GM18507 (cell line): ENCODE measurements around the gene ADCY9.

Experiments
- DNase-seq: peaks from one replicate; pipeline ENCODE4 v3.0.0; 2011; ENCODE audit warnings: low read depth; ENCODE audit not compliant: insufficient read length; ENCODE audit errors: extremely low spot score
- FAIRE-seq: peaks from 2 replicates; lab custom pipeline; 2011; peaks lifted over from hg19 to GRCh38; lab: Jason Lieb, UNC

Gene ADCY9

DNA sequence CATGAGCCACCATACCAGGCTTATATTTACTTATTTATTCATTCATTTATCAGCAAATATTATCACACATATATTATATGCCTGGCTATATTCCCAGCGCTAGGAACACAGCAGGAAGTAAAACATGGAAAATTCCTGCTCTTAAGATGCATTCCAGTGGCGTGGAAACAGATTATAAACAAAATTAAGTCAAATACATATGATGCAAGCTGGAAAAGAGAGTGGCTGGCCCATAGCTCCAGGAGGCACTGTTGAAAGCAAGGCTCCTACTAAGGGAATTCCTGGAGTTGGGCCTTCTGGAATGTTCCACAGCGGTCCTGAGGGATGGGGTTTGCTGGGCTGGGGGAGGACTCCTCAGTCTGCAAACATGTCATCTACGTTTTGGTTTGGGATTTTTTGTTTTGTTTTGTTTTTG is 18.4 kb downstream of the ADCY9 start:
- FAIRE-seq (no peak), DNase-seq (no peak)

DNA sequence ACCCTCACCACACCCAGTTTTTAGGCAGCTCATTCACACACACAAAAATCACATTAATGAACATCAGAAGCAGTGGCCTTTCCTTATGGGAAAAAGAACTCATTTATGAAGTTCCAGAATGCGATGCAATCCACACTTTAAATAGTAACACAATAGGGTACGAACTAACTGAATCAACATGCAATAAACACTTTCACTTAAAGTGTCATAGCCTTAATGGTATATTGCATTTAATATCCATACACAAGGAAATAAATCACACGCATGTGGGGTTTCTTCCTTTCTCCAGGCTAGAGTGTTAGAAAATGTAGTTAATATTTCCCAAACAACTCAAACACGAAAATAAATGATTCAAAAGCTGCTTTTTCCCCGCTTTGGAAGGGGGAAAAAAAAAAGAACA is 19.7 kb downstream of the ADCY9 start:
- DNase-seq (no peak), FAIRE-seq (no peak)

DNA sequence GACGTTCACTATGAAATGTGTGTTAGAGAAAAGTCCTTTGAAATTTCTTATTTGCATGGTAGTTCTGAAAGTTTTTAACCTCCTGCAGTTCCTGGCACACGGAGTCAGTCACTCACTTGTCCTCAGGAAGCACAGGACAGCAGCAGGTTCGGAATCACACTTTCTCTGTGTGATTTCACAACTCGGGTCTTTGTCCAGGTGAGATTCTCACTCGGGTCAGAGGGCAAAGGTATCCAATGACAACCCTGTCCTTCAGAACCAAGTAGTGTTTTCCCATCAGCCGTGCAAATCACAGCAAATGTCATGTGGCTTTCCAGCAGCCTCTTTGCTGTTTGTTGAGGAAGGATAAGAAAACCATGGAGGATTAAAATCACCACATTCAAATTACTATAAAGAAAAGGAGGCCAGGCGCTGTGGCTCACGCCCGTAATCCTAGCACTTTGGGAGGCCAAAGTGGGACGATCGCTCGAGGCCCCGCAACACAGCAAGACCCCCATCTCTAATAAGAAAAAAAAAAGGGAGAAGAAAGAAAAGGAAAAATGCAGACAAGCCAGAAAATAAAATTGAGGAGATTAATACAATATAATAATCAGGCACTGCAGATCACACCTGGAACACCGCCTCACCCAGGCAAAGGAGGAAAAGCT is 22.0 kb downstream of the ADCY9 start:
- DNase-seq (no peak), FAIRE-seq (no peak)

DNA sequence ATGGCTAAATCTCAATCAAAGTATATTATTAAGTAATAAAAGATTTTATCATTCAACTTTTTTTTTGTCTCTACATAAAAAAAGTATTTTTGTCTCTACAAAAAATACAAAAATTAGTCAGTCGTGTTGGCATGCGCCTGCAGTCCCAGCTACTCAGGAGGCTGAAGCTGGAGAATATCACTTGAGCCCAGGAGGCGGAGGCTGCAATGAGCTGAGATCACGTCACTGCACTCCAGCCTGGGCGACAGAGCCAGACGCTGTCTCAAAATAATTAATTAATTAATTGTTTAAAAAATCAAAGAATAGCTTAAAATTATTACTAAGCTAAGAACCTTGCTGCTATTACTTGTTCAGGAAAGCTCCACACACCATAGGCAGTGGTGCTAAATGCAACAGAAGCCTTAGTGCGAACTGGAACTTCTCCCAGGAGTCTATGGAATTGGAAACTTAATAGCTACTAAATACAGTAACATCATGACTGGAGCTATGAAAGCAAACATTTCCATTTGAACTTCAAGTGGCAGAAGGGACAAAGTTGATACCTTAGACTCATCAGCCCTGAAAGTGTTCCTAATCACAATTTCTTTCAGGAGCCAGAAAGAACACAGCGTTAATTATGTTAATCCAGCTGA is 22.6 kb downstream of the ADCY9 start:
- no peak for FAIRE-seq

DNA sequence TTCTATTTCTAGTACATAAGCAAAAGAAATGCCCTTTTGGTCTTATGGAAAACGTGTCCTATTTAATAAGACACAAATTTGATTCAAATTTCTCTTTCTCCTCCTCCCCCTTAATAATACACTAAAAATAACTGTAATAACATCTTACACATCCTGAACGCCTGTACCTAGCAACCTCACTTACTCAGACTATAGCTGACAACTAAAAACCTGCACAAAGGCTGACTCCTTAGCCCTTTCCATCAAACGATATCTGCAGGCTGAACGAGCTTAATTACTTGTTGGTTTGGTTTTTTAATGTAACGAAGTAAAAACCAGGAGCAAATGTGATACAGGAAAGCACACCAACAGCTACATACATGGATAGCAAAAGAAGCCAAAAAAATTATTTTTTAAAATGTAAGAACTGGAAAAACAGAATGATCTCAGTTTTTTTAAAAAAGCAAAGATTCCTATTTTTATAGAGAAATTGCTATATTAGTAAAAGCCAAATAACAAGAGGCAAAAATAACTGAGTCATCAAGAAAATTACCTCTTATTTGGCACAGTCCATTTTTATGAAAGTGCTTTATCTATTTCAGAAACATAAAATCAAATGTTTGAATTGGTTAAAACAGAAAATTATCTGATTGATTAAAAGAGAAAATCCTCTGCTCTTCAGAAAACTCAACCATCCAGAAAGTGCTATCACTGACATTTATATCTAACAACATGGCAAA is 23.5 kb downstream of the ADCY9 start:
- no peak for DNase-seq
- FAIRE-seq = no peak

More for the DNA sequence above, 22.6 kb downstream of the ADCY9 start:
- no peak for DNase-seq

DNA sequence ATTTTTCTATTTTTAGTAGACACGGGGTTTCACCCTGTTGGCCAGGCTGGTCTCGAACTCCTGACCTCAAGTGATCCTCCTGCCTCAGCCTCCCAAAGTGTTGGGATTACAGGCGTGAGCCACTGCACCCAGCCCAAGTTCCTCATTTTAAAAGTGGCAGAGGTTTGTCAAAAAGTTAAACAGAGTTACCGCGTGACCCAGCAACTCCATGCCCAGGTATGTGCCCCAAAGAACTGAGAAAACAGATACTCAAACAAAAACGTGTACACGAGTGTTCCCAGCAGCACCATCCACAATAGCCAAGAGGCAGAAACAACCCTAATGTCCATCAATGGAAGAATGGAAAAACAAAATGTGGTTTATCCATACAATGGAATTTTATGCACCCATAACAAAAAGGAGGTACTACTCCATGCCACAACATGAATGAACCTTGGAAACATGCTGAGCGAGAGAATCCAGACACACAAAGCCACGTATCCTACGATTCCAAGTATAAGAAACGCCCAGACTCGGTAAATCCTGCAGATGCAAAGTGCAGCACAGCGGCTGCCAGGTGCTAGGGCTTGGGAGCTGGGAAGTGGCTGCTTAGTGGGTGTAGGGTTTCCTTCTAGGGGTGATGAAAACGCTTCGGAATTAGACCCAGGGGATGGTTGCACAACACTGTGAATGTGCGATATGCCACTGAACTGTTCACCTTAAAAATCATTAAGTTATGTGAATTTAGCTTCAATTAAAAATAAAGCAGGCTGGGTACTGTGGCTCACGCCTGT is 24.8 kb downstream of the ADCY9 start:
- FAIRE-seq = no peak
- no peak for DNase-seq

DNA sequence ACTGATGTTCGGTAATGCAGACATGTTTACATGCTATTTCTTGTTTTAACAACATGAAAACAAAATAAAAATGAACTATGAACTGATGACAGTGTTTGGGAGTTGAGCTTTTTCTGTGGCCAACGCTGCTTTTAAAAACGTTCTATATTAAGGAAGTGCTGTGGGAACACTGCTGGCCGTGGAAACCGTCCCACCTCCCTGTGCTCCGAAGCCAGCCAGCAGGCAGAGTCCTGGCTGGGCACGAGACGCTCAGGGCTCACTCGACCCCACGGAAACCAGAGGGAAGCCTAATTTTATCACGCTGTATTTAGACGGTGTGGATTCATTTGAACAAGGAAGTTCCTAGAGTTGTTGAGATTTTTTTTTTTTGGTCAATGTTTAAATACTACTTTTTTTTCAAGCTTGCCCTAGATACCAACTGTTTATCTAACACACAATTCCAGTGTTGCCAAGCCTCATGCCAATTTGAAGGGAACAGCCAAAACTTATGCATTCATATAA is 25.8 kb downstream of the ADCY9 start:
- no peak for DNase-seq
- FAIRE-seq = no peak

DNA sequence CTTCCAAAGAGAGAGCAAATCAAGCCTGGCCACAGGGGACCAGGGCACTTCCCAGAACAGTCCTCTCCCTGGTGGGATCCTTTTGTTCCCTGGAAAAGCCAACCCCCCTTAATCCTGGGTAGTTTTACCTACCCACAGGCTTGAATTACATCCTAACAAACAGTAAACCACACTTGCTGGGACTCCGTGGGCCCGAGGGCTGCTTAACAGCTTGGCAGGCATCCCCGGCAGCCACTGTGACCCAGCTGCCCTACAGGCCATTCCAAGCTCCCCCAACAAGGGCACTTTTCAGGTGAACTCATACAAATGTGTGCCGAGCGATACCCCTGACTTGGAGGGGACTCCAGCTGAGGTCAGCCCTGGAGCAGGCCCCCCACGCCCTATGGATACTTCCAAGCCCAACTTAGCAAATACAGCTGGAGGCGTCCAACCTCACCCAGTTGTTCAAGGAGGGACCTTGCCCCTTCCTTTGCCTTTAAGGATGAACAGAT is 26.4 kb downstream of the ADCY9 start:
- FAIRE-seq (no peak), DNase-seq (no peak)

DNA sequence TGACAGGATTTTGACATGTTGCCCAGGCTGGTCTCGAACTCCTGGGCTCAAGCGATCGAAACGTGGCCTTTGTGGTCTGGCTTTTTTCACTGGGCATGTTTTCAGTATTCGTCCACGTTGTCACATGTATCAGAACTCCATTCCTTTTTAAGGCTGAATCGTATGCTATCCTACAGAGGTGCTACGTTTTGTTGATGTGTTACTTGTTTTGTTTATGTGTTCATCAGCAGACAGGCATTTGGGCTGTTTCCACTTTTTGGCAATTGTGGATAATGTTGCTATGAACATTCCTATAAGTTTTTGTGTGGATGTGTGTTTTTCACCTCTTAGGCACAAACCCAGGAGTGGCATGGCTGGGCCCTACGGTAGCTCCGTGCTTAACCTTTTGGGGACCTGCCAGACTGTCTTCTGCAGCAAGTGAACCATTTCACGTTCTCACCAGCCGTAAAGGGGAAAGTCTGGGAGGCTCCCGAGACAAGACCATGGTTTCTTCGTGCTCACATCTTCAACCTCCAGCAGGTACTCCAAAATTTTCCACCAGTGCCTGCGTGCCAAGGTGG is 26.9 kb downstream of the ADCY9 start:
- no peak for FAIRE-seq

DNA sequence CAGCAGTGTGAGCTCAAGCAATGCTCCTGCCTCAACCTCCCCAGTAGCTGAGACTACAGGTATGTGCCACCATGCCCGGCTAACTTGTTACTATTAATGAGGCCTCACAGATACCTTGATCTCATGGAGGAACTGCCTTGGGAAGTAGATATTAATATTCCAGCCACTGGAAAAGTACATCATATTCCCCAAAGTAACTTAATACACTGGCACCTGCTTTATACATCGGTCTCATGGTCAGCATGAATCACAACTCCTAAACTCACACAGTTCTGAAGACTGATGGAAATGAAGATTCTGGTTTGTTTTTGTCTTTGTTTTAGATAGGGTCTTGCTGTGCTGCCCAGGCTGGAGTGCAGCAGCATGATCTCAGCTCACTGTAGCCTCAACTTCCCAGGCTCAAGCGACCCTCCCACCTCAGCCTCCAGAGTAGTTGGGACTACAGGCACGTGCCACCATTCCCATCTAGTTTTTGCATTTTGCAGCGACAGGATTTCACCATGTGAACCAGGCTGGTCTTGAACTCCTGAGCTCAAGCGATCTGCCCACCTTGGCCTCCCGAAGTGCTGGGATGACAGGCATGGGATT is 28.2 kb downstream of the ADCY9 start:
- FAIRE-seq (no peak), DNase-seq (no peak)

More for the DNA sequence above, 26.9 kb downstream of the ADCY9 start:
- DNase-seq = no peak

DNA sequence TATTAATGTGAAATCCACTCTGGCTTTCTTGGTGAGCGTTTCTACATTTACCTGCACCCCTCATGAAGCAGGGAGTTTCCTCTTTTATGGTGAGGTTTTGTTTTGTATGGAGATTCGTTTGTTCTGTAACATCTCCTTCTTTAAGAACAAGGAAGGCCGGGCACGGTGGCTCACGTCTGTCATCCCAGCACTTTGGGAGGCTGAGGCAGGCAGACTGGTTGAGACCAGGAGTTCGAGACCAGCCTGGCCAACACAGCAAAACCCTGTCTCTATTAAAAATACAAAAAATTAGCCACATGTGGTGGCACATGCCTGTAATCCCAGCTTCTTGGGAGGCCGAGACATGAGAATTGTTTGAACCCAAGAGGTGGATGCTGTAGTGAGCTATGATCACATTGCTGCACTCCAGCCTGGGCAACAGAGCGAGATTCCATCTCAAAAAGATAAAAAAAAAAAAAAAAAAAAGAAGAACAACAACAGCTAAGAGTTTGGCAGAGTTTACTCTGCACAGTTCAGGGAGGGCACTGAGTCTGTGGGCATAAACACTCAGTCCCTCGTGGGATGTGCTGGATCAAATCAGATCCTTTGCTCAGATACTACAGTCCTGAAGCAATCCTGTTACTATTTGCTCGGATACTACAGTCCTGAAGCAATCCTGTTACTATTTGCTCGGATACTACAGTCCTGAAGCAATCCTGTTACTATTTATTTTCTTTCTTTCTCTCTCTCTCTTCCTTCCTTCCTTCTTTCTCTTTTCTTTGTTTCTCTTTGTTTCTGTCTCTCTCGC is 28.9 kb downstream of the ADCY9 start:
- DNase-seq = no peak
- no peak for FAIRE-seq

DNA sequence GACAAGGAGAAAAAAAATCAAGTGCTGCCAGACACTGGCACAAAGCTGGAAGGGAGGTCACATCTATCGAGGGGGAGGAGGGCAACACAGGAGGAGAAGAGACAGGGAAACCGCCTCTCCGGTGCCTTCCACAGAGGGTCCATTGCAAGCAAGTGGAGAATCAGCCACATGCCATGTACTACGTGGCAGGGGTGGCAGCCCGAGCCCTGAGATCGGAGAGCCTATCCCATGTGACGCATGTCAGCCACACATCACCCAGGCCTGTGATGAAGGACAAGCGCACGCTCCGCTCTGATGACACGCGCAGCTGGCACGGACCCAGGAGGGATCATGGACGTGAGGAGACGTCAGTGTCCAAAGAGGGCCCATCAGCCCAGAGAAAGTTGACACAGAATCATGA is 30.1 kb downstream of the ADCY9 start:
- FAIRE-seq (no peak), DNase-seq (no peak)

DNA sequence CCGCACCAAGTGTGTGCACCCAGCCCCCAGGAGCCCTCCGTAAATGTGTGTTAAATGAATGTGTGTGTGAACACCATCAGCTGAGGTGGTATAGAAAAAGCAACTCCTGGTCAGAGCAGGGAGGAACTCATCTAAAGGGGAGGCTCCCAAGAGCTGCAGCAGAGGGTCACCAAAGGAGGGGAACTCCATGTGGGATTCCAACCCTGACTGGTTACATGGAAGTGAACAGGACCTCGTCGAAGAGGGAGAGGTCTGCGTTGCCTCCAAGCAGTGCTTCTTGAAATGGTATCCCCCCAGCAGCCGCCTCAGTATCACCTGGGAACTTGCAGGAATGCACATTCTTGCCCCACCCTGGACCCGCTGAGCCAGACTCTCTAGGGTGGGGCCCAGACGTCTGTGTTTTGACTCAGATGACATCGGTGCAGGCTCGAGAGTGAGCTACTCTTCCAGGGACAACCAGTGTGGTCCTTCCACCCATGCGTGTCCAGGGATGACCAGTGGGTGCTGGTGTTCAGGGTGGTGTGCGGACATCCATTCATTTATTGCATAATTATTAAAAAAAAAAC is 30.8 kb downstream of the ADCY9 start:
- no peak for DNase-seq
- FAIRE-seq = no peak

DNA sequence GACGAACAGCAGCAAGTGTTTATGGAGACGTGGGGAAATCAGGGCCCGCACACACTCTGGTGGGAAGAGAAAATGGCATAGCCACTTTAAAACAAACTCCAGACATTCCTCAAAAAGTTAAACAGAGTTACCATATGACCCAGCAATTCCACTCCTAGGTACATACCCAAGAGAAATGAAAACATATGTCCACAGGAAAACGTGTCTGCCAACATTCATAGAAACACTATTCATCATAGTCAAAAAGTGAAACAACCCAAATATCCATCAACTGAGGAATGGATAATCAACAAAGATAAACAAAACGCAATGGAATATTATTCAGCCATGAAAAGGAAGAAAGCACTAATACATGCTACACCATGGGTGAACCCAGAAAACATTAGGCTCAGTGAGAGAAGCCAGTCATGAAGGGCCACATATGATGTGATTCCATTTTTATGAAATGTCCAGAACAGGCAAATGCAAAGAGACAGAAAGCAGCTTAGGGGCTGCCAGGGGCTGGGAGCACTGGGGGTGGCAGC is 32.8 kb downstream of the ADCY9 start:
- no peak for FAIRE-seq
- no peak for DNase-seq

DNA sequence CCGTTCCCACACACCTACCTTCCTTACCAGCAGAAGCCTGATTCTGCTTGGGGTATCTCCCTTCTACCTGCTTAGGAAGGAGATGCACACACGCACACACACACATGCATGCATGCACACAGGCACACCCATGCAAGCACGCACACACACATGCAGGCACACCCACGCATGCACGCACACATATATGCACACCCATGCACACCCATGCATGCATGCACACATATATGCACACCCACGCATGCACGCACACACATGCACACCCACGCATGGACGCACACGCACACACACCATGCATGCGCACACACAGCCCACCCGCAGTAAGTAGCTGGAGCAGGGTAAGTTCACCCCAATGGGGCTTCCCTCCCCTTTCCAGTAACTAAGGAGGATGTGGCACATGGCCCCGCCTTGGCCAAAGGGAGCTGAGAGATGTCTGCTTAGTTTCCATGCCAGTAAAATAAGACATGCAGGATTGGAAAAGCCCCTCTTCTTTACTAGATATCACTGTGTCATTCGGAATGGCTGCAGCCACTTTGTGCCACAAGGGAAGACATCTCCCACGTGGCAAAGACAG is 33.7 kb downstream of the ADCY9 start:
- no peak for FAIRE-seq
- DNase-seq = no peak

DNA sequence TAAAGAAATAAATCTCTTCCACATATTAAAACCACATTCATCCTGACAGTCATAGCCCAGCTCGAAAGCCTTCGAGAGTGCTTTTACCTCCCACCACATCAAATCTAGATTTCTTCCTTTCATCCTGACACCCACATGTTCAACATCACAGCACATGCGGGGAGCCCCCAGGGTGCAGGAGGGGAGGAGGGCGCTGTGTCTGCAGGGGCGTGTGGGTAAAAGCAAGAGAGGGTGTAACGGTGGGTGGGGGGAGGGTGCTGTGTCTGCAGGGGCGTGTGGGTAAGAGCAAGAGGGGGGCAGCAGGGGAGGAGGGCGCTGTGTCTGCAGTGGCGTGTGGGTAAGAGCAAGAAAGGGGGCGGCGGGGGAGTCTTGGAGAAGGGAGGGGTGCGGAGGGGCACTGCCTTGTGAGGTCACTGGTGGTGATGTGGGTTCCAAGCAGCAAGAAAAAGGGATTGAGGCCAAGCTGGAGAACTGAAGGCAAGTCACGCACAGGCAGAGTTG is 34.7 kb downstream of the ADCY9 start:
- DNase-seq = no peak

DNA sequence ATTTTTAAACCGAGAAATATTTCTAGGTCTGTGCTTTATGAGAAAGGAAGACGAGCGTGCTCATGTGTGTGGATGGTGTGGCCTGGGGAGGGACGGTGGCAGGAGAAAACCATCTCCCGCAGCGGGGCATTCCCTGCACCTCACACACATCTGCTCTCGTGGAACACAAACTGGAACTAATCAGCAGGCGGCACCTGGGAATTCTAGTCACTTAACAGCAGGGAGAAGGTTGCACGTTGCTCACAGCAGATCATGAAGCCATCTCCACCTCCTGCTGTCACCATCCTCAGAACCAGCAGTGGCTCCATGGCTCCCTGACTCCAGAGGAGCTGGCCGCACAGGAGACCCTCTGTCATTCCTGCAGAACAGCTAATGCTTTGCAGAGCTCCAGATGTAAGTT is 35.2 kb downstream of the ADCY9 start:
- no peak for FAIRE-seq
- no peak for DNase-seq

More for the DNA sequence above, 34.7 kb downstream of the ADCY9 start:
- no peak for FAIRE-seq
